ENCODE results near the gene OR7G1.

GRCh38 chr19:9128171-9128570, 12.6 kb upstream of the OR7G1 start:
- TF ChIP-seq USF1 (IDR thresholded peaks at IDR 0.05; ENCODE audit: borderline replicate concordance, extremely low read length, insufficient read depth, low read depth, low read length) (no peak), GABPA (IDR thresholded peaks at IDR 0.05; ENCODE audit: low read depth) (no peak), SMC3 (IDR thresholded peaks at IDR 0.05; ENCODE audit: borderline replicate concordance, low read length) (no peak), SIX5 (IDR thresholded peaks at IDR 0.05; ENCODE audit: low read depth, low read length, severe bottlenecking) (no peak), CTCF (IDR thresholded peaks at IDR 0.05 in 2 of 3, conservative IDR thresholded peaks at IDR 0.05 in 1 of 3; ENCODE audit: control insufficient read depth in 2 of 3, extremely low read depth in 1 of 3, insufficient read depth in 1 of 3, low read depth in 3 of 3, low read length in 3 of 3) (no peak), TAF1 (IDR thresholded peaks at IDR 0.05; ENCODE audit: borderline replicate concordance, low read depth, low read length) (no peak), ATF3 (IDR thresholded peaks at IDR 0.05; ENCODE audit: borderline replicate concordance, extremely low read depth, low read depth, low read length) (no peak), NRF1 (conservative IDR thresholded peaks at IDR 0.05; ENCODE audit: low read depth, low read length) (no peak), RAD21 (IDR thresholded peaks at IDR 0.05; ENCODE audit: insufficient read depth, low read depth, low read length) (no peak), ZNF24 (IDR thresholded peaks at IDR 0.05) (no peak)
